Hematopoietic multipotent progenitor cell treated with erythropoietin and hydrocortisone succinate and interleukin-3 and kit ligand, for 8 days (in vitro differentiated cells): Measurements from ENCODE around the gene DBNDD2.
A peak's percentile ranks its signal among the peaks of the same experiment; 100 is the strongest.

Experiments used
- DNase-seq: peaks from one replicate; pipeline ENCODE4 v3.0.0-alpha.2; 2015

Gene DBNDD2

DNA sequence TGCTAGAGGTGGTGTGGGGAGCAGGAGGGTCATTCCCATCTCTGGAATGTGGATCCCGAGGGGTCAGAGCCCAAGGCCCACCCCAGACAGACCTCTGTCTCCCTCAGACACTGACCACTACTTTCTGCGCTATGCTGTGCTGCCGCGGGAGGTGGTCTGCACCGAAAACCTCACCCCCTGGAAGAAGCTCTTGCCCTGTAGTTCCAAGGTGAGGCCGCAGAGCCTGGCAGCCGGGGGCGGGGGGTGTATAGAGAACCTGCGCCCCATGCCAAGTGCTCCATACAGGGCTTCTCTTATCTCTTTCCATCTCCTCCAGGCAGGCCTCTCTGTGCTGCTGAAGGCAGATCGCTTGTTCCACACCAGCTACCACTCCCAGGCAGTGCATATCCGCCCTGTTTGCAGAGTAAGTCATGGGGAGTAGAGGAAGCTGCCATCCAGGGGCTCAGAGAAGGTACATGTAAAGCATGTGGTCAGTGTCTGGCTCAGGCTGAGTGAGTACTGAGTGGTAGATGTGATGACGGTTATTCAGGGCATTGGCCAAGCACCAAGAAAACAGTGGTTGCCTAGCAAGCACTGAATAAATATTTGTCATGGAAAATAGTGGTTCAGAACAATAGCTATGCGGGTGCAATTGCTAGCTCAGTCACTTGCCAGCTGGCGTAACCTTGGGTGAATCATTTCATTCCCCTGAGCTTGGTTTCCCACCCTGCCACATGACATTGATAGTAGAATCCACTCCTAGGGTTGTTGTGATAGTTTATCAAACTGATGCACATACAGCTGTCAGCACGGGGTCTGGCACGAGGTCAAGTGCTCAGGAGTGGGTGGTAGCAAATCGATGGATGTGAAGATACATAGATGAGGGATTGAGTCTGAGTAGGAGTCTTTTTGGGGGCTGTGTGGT, 11.4 kb downstream of the DBNDD2 start:
- DNase-seq = peak; percentile 89

DNA sequence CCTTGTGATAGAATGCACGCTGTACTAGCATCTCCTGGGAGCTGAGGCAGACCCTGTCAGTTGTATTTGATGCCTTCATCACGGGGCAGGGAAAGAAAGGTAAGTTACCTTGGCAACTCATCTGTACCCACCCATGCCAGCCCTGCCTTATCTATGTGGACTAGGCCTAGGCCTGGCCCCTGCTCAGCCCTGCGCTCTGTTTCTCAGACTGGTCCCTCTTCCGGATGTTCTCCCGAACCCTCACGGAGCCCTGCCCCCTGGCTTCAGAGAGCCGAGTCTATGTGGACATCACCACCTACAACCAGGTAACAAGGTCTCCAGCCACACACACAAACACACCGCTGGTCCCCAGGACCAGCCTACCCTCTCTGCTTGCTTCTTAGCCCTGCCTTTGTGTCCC, 12.0 kb downstream of the DBNDD2 start:
- no peak for DNase-seq

DNA sequence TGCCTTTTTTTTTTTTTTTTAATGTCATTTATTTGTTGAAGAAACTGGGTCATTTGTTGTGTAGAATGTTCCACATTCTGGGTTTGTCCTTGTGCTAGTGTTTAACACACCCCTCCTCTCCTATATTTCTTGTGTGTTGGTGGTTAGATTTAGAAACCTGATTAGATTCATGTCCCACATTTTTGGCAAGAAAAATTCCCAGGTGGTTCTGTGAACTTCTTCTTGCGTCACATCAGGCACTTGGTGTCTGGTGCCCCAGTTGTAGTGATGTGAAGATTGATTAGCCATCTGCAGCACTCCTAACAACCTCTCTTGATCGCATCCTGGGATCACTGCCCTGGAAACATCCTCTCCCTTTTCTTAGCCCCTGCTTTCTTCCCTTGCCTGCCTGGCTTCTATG, 15.6 kb downstream of the DBNDD2 start:
- DNase-seq = no peak

DNA sequence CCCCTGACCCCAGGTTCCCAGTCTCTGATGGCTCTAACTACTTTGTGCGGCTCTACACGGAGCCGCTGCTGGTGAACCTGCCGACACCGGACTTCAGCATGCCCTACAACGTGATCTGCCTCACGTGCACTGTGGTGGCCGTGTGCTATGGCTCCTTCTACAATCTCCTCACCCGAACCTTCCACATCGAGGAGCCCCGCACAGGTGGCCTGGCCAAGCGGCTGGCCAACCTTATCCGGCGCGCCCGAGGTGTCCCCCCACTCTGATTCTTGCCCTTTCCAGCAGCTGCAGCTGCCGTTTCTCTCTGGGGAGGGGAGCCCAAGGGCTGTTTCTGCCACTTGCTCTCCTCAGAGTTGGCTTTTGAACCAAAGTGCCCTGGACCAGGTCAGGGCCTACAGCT, 17.5 kb downstream of the DBNDD2 start:
- no peak for DNase-seq

- no peak for DNase-seq
Observed at GRCh38 chr20:45426320-45427016, 18.4 kb downstream of the DBNDD2 start.

DNA sequence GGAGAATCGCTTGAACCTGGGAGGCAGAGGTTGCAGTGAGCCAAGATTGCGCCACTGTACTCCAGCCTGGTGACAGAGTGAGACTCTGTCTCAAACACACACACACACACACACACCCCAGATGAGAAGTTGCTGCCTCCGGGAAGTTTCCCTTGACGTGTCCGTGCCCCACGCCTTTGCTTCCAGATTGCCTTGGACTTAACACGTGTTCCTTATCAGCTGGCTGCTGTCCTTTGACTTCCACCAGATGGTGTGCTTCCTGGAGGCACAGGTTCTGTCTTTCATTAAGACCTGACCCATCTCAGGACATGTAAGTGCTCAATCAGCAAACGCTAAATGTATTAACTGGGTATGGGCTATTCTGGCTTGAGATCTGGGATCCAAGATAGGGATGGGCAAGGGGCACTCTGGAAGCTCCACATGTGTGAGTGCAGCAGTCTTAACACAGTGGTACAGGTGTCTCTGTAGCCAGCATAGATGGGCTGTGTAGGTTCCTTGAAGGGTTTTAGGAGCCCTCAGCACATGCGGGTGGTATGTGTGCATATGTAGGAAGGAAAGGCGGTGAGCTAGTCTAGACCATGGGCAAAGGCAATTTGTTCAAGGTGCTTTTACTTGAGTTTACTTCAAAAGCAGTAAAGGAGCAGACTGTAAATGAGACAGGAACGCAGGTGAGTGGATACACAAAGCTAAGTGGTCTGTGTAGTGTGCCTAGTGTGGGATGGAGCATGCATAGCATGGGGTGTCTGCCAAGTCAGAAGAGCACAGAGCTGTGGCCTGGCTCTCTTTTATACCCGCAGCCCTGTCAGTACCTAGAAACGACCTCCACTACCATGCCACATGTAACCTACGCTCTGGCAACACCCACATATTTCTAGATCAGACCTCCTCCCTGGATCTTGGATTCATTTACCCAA, 19.4 kb downstream of the DBNDD2 start:
- peak; percentile 35 for DNase-seq

DNA sequence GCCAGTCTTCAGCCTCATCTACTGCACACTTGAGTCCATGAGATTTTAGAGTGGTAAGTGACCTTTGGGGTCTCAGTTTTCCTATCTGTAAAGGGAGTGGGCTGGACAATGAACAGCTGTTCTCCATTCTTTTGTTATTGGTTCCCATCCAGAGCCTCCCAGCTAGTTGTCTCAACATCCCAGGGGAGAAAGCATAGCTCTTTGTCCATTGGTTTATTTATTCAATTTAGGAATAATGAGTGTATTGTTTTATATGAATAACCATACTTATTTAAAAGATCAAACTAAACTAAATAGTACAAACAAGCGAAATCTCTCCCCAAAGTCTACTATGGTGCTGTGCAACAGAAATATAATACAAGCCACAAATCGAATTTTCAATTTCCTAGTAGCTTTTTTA, 21.5 kb downstream of the DBNDD2 start:
- no peak for DNase-seq

DNA sequence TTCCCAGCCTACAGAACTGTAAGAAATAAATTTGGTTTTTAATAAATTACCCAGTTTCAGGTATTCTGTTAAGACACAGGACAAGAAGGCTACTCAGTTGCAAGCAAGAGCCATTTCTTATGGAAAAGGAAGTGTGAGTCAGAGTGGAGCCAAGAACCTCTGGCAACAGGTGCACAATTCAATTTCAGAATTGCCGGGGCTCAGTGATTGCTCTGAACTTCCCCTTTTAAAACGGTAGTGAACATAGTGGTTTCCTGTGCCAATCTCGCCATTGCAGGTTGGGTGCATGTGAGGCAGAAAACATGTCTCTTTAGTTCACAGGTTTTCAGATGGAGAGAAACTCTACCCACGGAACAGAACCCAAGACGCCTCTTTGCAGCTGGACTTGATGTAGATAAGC, 24.2 kb downstream of the DBNDD2 start:
- DNase-seq = peak; percentile 16

GRCh38 chr20:45433316-45433715, 25.2 kb downstream of the DBNDD2 start:
- no peak for DNase-seq

GRCh38 chr20:45433976-45434375, 25.9 kb downstream of the DBNDD2 start:
- no peak for DNase-seq

GRCh38 chr20:45436732-45437485, 28.8 kb downstream of the DBNDD2 start:
- DNase-seq = peak; percentile 89

- DNase-seq = no peak
Observed at GRCh38 chr20:45440424-45440823, 32.3 kb downstream of the DBNDD2 start.

- no peak for DNase-seq
Observed at GRCh38 chr20:45440891-45441685, 33.0 kb downstream of the DBNDD2 start.

GRCh38 chr20:45441746-45442145, 33.7 kb downstream of the DBNDD2 start:
- DNase-seq = no peak

DNA sequence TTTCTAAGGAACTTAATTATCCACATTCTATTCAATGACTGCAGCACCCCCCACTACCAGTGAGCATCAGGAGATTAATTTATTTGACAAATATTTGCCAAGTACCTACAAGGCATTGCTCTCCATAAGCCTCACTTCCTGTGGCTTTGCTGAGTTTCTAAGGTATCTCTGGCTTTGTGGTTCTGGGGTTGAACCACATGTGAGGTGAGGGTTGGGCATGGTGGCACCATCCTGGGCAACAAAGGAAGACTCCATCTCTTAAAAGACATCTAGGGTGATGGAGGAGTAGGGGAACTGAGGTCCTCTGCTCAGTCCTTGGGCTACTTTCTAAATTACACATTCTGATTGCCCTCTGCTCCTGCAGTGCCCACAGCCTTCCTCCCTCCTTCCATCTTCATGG, 36.0 kb downstream of the DBNDD2 start:
- DNase-seq = no peak

- DNase-seq = peak; percentile 50
Observed at GRCh38 chr20:45445805-45446562, 37.9 kb downstream of the DBNDD2 start.

DNA sequence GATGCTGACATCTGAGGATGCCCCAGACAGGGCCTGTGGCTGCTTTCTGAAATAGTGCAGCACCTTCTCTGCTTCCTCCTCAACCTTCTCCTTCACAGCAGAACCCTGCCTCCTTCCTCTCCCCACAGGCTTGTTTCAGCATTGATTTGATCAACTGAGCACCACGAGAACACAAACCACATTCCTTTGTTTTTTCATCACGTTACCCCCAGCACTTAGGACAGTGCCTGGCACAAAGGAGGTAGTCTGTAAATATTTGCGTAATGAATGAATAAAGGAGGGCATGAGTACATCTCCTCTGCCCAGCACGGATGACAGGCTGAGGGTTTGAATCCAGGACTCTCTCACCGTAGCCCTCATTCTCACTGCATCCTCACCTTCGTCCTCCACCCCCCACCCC, 40.2 kb downstream of the DBNDD2 start:
- no peak for DNase-seq

GRCh38 chr20:45449528-45449927, 41.4 kb downstream of the DBNDD2 start:
- DNase-seq = no peak

DNA sequence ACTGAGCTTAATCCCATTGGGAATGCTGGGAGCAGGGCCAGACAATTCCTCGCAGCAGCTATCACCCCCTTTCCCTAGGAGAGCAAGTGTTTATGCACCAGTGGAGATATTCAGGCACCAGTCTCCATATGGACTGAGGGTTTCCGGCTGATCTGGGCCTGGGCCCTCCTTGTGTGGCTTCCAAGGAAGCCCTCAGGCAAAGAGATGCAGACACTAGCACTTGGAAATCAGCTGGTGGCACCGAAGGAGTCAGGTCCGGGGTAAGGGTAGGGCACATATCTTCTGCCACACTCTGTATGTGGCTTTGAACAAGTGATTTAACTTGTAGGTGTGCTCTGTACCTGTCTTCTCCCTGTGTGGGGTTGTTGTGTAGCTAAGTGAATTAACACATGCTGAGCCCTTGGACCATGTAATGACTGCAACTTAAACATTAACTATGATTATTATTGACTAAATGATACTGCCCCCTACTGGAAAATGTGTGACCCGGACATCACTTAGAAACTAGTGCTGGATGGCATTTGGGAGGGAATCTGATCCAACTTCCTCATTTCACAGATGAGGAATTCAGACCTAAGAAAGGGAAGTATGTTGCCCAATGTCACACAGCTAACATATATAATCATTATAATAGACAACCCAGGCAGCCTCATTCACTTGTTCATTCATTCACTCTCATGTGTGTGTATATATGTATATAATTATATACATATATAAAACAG, 42.2 kb downstream of the DBNDD2 start:
- DNase-seq = peak; percentile 73

GRCh38 chr20:45452238-45452637, 44.1 kb downstream of the DBNDD2 start:
- no peak for DNase-seq
